ENCODE measurements around the gene PNPT1. TPM values are rescaled to one million over a fixed set of nuclear protein-coding genes. Genes with fewer than 3 reads are reported as not detected.

The PNPT1 gene
- total and polyA plus RNA-seq, 11 donors = 10.4 to 28.7 (median 20.9) TPM

DNA sequence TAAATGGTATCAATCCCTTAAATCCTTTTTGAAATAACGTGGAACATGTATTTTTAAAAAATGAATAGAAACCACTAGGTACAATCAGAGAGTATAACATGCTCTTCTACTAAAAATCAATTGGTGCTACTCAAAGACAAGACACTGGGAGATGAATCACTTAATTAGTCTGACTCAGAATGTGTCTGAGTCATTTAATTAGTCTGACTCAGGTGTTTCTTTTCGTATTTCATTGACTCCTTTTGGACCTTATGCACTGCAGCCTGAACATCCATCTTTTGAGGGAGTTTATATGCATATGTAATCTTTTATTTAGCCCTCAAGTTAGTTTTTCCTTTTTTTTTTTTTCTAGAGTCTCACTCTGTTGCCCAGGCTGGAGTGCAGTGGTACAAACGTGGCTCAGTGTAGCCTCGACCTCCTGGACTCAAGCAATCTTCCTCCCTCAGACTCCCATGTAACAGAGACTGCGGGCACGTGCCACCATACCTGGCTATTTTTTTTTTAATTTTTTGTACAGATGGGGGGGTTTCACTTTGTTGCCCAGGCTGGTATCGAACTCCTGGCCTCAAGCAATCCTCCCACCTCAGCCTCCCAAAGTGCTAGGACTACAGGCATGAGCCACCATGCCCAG, 102.7 kb downstream of the PNPT1 start:
- 79 to 93% (median 86%) methylated on average over 7 of the region's 7 CpGs for WGBS, 4 donors
- Histone ChIP-seq H3K4me1 (peaks cover 0 to 18% (median 0%) of the 10 kb centered on the region in 12 donors), H3K27me3 (no peaks in the 10 kb centered on the region), H3K4me3 (no peak overlapping the region), H3K27ac (no peak overlapping the region), H3K9me3 (no peaks in the 10 kb centered on the region), H3K36me3 (peaks cover 0 to 56% (median 33%) of the 10 kb centered on the region in 9 donors)
- intact Hi-C loops (cut with DNase I) = no loop called here
- TF ChIP-seq, protein P1, sequence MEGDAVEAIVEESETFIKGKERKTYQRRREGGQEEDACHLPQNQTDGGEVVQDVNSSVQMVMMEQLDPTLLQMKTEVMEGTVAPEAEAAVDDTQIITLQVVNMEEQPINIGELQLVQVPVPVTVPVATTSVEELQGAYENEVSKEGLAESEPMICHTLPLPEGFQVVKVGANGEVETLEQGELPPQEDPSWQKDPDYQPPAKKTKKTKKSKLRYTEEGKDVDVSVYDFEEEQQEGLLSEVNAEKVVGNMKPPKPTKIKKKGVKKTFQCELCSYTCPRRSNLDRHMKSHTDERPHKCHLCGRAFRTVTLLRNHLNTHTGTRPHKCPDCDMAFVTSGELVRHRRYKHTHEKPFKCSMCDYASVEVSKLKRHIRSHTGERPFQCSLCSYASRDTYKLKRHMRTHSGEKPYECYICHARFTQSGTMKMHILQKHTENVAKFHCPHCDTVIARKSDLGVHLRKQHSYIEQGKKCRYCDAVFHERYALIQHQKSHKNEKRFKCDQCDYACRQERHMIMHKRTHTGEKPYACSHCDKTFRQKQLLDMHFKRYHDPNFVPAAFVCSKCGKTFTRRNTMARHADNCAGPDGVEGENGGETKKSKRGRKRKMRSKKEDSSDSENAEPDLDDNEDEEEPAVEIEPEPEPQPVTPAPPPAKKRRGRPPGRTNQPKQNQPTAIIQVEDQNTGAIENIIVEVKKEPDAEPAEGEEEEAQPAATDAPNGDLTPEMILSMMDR (IDR thresholded peaks at IDR 0.05) = no peak
- no peak for TF ChIP-seq POLR2A (IDR thresholded peaks at IDR 0.05)
- DNase-seq (no peak), ATAC-seq (no peak)

DNA sequence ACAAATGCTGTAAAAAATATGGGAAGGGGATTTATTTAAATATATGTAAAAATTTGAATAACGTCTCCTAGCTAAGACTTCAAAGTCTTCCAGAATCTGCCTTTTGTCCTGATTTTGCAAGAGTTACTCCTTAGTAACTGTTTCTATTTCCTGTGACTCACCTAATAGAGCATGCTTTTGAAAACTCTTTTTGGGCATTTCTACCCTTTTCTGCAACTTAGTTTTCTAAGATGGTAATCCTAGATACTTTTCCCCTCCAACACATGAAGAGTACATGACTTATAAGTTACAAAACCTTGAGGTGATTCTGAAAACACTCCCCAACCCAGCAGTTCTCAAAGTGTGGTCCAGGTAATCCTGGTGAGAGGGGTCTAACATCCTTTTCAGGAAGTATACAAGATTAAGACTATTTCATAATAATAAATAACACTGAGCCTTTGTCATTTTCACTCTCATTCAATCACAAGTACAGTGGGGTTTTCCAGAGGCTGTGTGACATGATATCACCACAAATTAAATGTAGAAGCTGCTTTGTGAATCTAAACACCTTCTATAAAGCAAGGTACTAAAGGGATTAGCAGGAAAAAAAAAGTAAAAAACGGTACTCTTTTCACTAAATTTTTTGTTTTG, 108.1 kb downstream of the PNPT1 start:
- Histone ChIP-seq H3K36me3 (peaks cover 0 to 90% (median 75%) of the 10 kb centered on the region in 9 donors), H3K9me3 (no peaks in the 10 kb centered on the region), H3K4me1 (peaks cover 0 to 32% (median 8%) of the 10 kb centered on the region in 12 donors), H3K27ac (peak overlapping the region in 1 of 12 donors; percentile 19), H3K4me3 (no peak overlapping the region), H3K27me3 (no peaks in the 10 kb centered on the region)
- WGBS, 4 donors = 83 to 92% (median 87%) methylated on average over 2 of the region's 2 CpGs
- ATAC-seq (no peak), DNase-seq (no peak)
- no peak for TF ChIP-seq POLR2A (IDR thresholded peaks at IDR 0.05)
- TF ChIP-seq, protein P1 (IDR thresholded peaks at IDR 0.05) = no peak
- intact Hi-C loops (cut with DNase I) = no loop called here

Other genes with a start within 250 kb of the PNPT1 start
- 10 to 100 TPM; 14.2 to 31.8 (median 21.0) TPM for gene CFAP36, start 174.1 kb downstream of the PNPT1 start, total RNA-seq
- gene CFAP36, start 174.1 kb downstream of the PNPT1 start, polyA plus RNA-seq = 10 to 100 TPM; 25.1 to 35.7 TPM
- 10 to 100 TPM; 21.0 to 32.4 (median 23.5) TPM for gene PPP4R3B, start 76.2 kb downstream of the PNPT1 start, total RNA-seq
- 10 to 100 TPM in 1 of 2 donors, 1 to 10 TPM in 1; 9.9 to 17.7 TPM for gene PPP4R3B, start 76.2 kb downstream of the PNPT1 start, polyA plus RNA-seq
- gene EFEMP1, start 229.9 kb upstream of the PNPT1 start, total RNA-seq = 100 to 1,000 TPM in 2 of 9 donors, 10 to 100 TPM in 7; 25.0 to 201 (median 34.4) TPM
- gene EFEMP1, start 229.9 kb upstream of the PNPT1 start, polyA plus RNA-seq = 10 to 100 TPM; 11.3 to 36.5 TPM